Mesenchymal stem cell (in vitro differentiated cells and primary cell): Measurements from ENCODE around the gene RAB33B.
A peak's percentile ranks its signal among the peaks of the same experiment; 100 is the strongest.
"Not testable (repeated sequence)": the region's sequence is repeated elsewhere in the genome, so short reads cannot be mapped to it uniquely, and the experiment has no call there.

Source experiments
- DNase-seq: peaks from one replicate; pipeline ENCODE4 v3.0.0-alpha.2; 2013
- H2AFZ ChIP-seq: one replicate; pipeline ENCODE4 v1.6.1; 2013; ENCODE audit warnings: low read depth, mild to moderate bottlenecking, control low read depth, inconsistent platforms, low read length, moderate library complexity
- H2AK5ac ChIP-seq: 2 replicates; pipeline ENCODE4 v1.6.1; 2013; ENCODE audit warnings: low read length, moderate library complexity, mild to moderate bottlenecking, inconsistent platforms; ENCODE audit not compliant: severe bottlenecking
- H2BK120ac ChIP-seq: one replicate; pipeline ENCODE4 v1.6.1; 2013; ENCODE audit warnings: low read depth, mild to moderate bottlenecking, inconsistent platforms, low read length, moderate library complexity
- H2BK12ac ChIP-seq, 2 experiments: one replicate each; pipeline ENCODE4 v1.6.1; 2013; ENCODE audit warnings: inconsistent platforms in 2 of 2, low read length in 2 of 2, mild to moderate bottlenecking in 2 of 2, moderate library complexity in 2 of 2, control low read depth in 1 of 2
- H2BK15ac ChIP-seq: one replicate; pipeline ENCODE4 v1.6.1; 2013; ENCODE audit warnings: mild to moderate bottlenecking, low read depth, inconsistent platforms; ENCODE audit not compliant: poor library complexity, severe bottlenecking
- H2BK5ac ChIP-seq: 2 replicates; pipeline ENCODE4 v1.6.1; 2013; ENCODE audit warnings: low read depth, mild to moderate bottlenecking, low read length, control low read depth, inconsistent platforms; ENCODE audit not compliant: poor library complexity, severe bottlenecking
- H3K14ac ChIP-seq, 2 experiments: one replicate each; pipeline ENCODE4 v1.6.1; 2013; ENCODE audit warnings: inconsistent platforms in 2 of 2, low read length in 2 of 2, control low read depth in 1 of 2, mild to moderate bottlenecking in 1 of 2, moderate library complexity in 1 of 2
- H3K18ac ChIP-seq, 2 experiments: one replicate each; pipeline ENCODE4 v1.6.1; 2013; ENCODE audit warnings: inconsistent platforms in 2 of 2, low read length in 2 of 2, control low read depth in 1 of 2, low read depth in 1 of 2, mild to moderate bottlenecking in 1 of 2
- H3K23ac ChIP-seq, 2 experiments: one replicate each; pipeline ENCODE4 v1.6.1; 2013; ENCODE audit warnings: inconsistent platforms in 2 of 2, low read length in 2 of 2, mild to moderate bottlenecking in 2 of 2, moderate library complexity in 2 of 2, control low read depth in 1 of 2
- H3K27ac ChIP-seq: 2 replicates; pipeline ENCODE4 v1.5.1; 2013; ENCODE audit warnings: mild to moderate bottlenecking, moderate library complexity, low read length, control low read depth, inconsistent platforms; ENCODE audit not compliant: poor library complexity, severe bottlenecking
- H3K27me3 ChIP-seq, 2 experiments: 2 replicates each; pipeline versions ENCODE4 v1.6.1 to v1.7.0; 2013; ENCODE audit warnings: low read length in 2 of 2, mild to moderate bottlenecking in 2 of 2, moderate library complexity in 2 of 2, control low read depth in 1 of 2, inconsistent platforms in 1 of 2; ENCODE audit not compliant: control insufficient read depth in 1 of 2, insufficient read depth in 1 of 2
- H3K36me3 ChIP-seq, 2 experiments: 2 replicates each; pipeline versions ENCODE4 v1.6.1 to v1.7.0; 2013; ENCODE audit warnings: low read length in 2 of 2, control low read depth in 1 of 2, inconsistent platforms in 1 of 2, low read depth in 1 of 2, mild to moderate bottlenecking in 1 of 2; ENCODE audit not compliant: insufficient read depth in 2 of 2, control insufficient read depth in 1 of 2
- H3K4ac ChIP-seq, 2 experiments: one replicate each; pipeline ENCODE4 v1.6.1; 2013; ENCODE audit warnings: inconsistent platforms in 2 of 2, low read length in 2 of 2, mild to moderate bottlenecking in 2 of 2, moderate library complexity in 2 of 2, control low read depth in 1 of 2, low read depth in 1 of 2
- H3K4me1 ChIP-seq: 2 replicates; pipeline ENCODE4 v1.6.1; 2013; ENCODE audit warnings: low read depth, low read length, control low read depth; ENCODE audit not compliant: control insufficient read depth, insufficient read depth
- H3K4me2 ChIP-seq: 2 replicates; pipeline ENCODE4 v1.6.1; 2013; ENCODE audit warnings: low read length, mild to moderate bottlenecking, inconsistent platforms; ENCODE audit not compliant: poor library complexity, severe bottlenecking
- H3K4me3 ChIP-seq, 2 experiments: 2 replicates each; pipeline versions ENCODE4 v1.5.1 to v1.7.0; 2013; ENCODE audit warnings: low read length in 2 of 2, mild to moderate bottlenecking in 2 of 2, control low read depth in 1 of 2, low read depth in 1 of 2; ENCODE audit not compliant: insufficient read depth in 1 of 2
- H3K79me1 ChIP-seq: replicated peaks from 2 replicates; pipeline ENCODE4 v1.6.1; 2013; ENCODE audit warnings: mild to moderate bottlenecking, control low read depth, low read length, inconsistent platforms; ENCODE audit not compliant: poor library complexity, severe bottlenecking
- H3K9ac ChIP-seq: 2 replicates; pipeline ENCODE4 v1.7.0; 2013; ENCODE audit warnings: mild to moderate bottlenecking, low read length, moderate library complexity
- H3K9me3 ChIP-seq: 2 replicates; pipeline ENCODE4 v1.7.0; 2013; ENCODE audit warnings: mild to moderate bottlenecking, low read length; ENCODE audit not compliant: control insufficient read depth
- H4K8ac ChIP-seq: one replicate; pipeline ENCODE4 v1.6.1; 2013; ENCODE audit warnings: inconsistent platforms, mild to moderate bottlenecking, low read length, moderate library complexity
- H4K91ac ChIP-seq: one replicate; pipeline ENCODE4 v1.6.1; 2013; ENCODE audit warnings: mild to moderate bottlenecking, low read length, inconsistent platforms
- WGBS: methylation state at CpG from one replicate; pipeline ENCODE4 v1.1.7; 2013; ENCODE audit warnings: mixed read lengths; 5-methylcytosine and 5-hydroxymethylcytosine counted together

The RAB33B gene

DNA sequence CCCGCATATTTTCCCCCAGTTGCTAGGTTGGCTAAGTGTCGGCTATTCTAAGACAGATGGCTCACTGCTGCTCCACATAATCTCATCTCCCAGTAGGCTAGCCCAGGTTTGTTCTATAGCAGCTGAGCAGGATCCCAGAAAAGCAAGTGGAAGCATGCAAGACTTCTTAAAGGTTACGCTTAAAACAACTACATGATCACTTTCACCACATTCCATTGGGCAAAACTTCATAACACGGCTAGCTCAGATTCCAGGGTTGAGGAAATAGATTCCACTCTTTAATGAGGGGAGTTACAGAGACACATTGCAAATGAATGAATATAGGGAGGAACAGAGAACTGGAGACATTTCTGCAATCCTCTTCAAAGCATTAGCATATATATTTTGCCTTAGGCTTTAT lies 12.9 kb upstream of the RAB33B start:
- Histone ChIP-seq H3K9me3 (peaks cover 31% of the 10 kb centered on the region), H2BK15ac (no peak overlapping the region), H3K18ac (no peak overlapping the region), H2AFZ (no peak overlapping the region), H4K8ac (no peak overlapping the region), H3K14ac (no peak overlapping the region), H4K91ac (no peak overlapping the region), H3K4me2 (no peak overlapping the region), H3K27me3 (no peaks in the 10 kb centered on the region), H3K23ac (no peak overlapping the region), H3K79me1 (peaks cover 25% of the 10 kb centered on the region), H2BK120ac (no peak overlapping the region), H2BK5ac (no peak overlapping the region), H3K4ac (no peak overlapping the region), H2AK5ac (no peak overlapping the region), H2BK12ac (no peak overlapping the region), H3K9ac (no peak overlapping the region), H3K4me1 (peaks cover 2% of the 10 kb centered on the region), H3K4me3 (no peak overlapping the region), H3K27ac (peak overlapping the region; percentile 18), H3K36me3 (peaks cover 7 to 43% of the 10 kb centered on the region in 2 experiments)
- DNase-seq, result no peak
- 96% methylated on average over 2 of the region's 4 CpGs for WGBS

DNA sequence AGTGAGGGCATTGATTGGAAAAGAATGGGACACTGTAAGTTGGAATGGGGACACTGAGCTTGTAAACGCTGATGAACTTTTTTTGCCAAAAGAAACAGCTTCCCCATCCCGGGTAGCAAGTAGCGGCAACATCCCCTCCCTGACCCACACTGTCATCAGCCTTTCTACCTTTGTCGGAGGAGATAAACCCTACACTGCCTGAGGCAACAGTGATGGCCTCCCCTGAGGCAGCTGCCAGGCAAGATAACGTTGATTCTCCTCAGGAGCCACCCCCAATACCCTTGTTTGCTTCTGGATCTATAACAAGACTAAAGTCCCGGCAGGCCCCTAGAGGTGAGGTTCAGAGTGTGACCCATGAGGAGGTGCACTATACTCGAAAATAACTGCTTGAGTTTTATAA lies 10.3 kb upstream of the RAB33B start:
- peaks cover 2% of the 10 kb centered on the region for H3K4me1 ChIP-seq
- no peak overlapping the region for H3K27ac ChIP-seq

DNA sequence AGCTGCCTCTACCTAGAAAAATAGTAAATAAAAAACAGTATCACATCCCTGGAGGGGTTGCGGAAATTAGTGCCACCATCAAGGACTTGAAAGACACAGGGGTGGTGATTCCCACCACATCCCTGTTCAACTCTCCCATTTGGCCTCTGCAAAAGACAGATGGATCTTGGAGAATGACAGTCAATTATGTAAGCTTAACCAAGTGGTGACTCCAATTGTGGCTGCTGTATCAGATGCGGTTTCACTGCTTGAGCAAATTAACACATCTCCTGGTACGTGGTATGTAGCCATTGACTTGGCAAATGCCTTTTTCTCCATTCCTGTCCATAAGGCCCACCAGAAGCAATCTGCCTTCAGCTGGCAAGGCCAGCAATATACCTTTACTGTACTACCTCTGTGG lies 9.0 kb upstream of the RAB33B start:
- peaks cover 0 to 19% of the 10 kb centered on the region in 2 experiments for H3K36me3 ChIP-seq
- H2AK5ac ChIP-seq, H3K4me2 ChIP-seq, H3K14ac ChIP-seq, H3K4me1 ChIP-seq, H3K4me3 ChIP-seq, H2BK15ac ChIP-seq, H3K9me3 ChIP-seq, H2BK120ac ChIP-seq, H2AFZ ChIP-seq, DNase-seq, H3K23ac ChIP-seq, H4K8ac ChIP-seq, H3K27me3 ChIP-seq, H2BK5ac ChIP-seq, H2BK12ac ChIP-seq, H3K18ac ChIP-seq, H3K9ac ChIP-seq, H3K4ac ChIP-seq, H4K91ac ChIP-seq, H3K27ac ChIP-seq: not testable (repeated sequence)
- H3K79me1 ChIP-seq, result peaks cover 32% of the 10 kb centered on the region
- WGBS, result 63% methylated on average over 3 of the region's 3 CpGs

More for the DNA sequence above, 10.3 kb upstream of the RAB33B start:
- no peak for DNase-seq
- Histone ChIP-seq H4K91ac (no peak overlapping the region), H3K4me3 (no peak overlapping the region), H3K27me3 (no peaks in the 10 kb centered on the region), H2BK15ac (no peak overlapping the region), H2BK5ac (no peak overlapping the region), H3K79me1 (peaks cover 28% of the 10 kb centered on the region), H3K36me3 (peaks cover 0 to 22% of the 10 kb centered on the region in 2 experiments), H4K8ac (no peak overlapping the region), H2BK12ac (no peak overlapping the region), H3K18ac (no peak overlapping the region), H3K9ac (no peak overlapping the region), H3K23ac (no peak overlapping the region), H3K9me3 (peaks cover 9% of the 10 kb centered on the region), H2BK120ac (no peak overlapping the region), H2AFZ (no peak overlapping the region), H3K4ac (no peak overlapping the region), H3K4me2 (no peak overlapping the region), H2AK5ac (no peak overlapping the region), H3K14ac (no peak overlapping the region)
- 88% methylated on average over 6 of the region's 7 CpGs for WGBS

- not testable (repeated sequence) for H3K36me3 ChIP-seq, H2AK5ac ChIP-seq, H3K18ac ChIP-seq, H3K27ac ChIP-seq, H4K8ac ChIP-seq, H2BK5ac ChIP-seq, DNase-seq, H3K4me3 ChIP-seq, H4K91ac ChIP-seq, H3K4me2 ChIP-seq, H3K9me3 ChIP-seq, H3K4me1 ChIP-seq, H2AFZ ChIP-seq, H2BK15ac ChIP-seq, H3K14ac ChIP-seq, H3K27me3 ChIP-seq, H2BK120ac ChIP-seq, H3K23ac ChIP-seq, H3K9ac ChIP-seq, H3K4ac ChIP-seq, H2BK12ac ChIP-seq
- 93% methylated on average over 4 of the region's 4 CpGs for WGBS
- H3K79me1 ChIP-seq, result peaks cover 39% of the 10 kb centered on the region
These were observed 6.8 kb upstream of the RAB33B start for GRCh38 chr4:139447078-139447477.
